ENCODE measurements around the gene DGKG. TPM values are rescaled to one million over a fixed set of nuclear protein-coding genes. Genes with fewer than 3 reads are reported as not detected.

DGKG gene
- polyA plus RNA-seq, 1 donor (not counting 4 experiments of a cell fraction or from before 2014, with no cell fraction given), result 0.22 TPM

GRCh38 chr3:186207515-186207914 lies 154.5 kb downstream of the DGKG start:
- TF ChIP-seq EZH2 (IDR thresholded peaks at IDR 0.05; ENCODE audit: low read length) (no peak), CTCF (optimal IDR thresholded peaks at IDR 0.05 in 1 of 3, IDR thresholded peaks at IDR 0.05 in 1 of 3, conservative IDR thresholded peaks at IDR 0.05 in 1 of 3; ENCODE audit: extremely low read depth in 1 of 3, insufficient read depth in 2 of 3, low read length in 3 of 3) (no peak)
- Histone ChIP-seq H3K27me3 (ENCODE audit: control insufficient read depth, extremely low read depth, insufficient read depth, low read length) (no peaks in the 10 kb centered on the region), H3K79me2 (ENCODE audit: control insufficient read depth, insufficient read depth, low read length) (no peaks in the 10 kb centered on the region), H3K9me3 (ENCODE audit: control insufficient read depth, low read depth, low read length) (no peaks in the 10 kb centered on the region), H3K4me3 (ENCODE audit: control insufficient read depth in 2 of 3, extremely low read depth in 1 of 3, insufficient read depth in 2 of 3, low read depth in 1 of 3, low read length in 3 of 3) (no peak overlapping the region), H3K9ac (ENCODE audit: control insufficient read depth, extremely low read depth, insufficient read depth, low read length) (no peak overlapping the region), H3K9me1 (ENCODE audit: control insufficient read depth, extremely low read depth, insufficient read depth, low read length) (no peaks in the 10 kb centered on the region), H4K20me1 (ENCODE audit: control insufficient read depth, extremely low read depth, insufficient read depth, low read length) (no peaks in the 10 kb centered on the region), H3K4me1 (ENCODE audit: control insufficient read depth, extremely low read depth, insufficient read depth, low read length) (peaks cover 15% of the 10 kb centered on the region), H3K36me3 (ENCODE audit: control insufficient read depth in 2 of 2, extremely low read depth in 1 of 2, insufficient read depth in 2 of 2, low read length in 2 of 2) (no peaks in the 10 kb centered on the region), H3K27ac (ENCODE audit: control insufficient read depth, insufficient read depth, low read length) (no peak overlapping the region), H2AFZ (ENCODE audit: control insufficient read depth, low read length) (no peak overlapping the region), H3K4me2 (ENCODE audit: control insufficient read depth, extremely low read depth, insufficient read depth, low read depth, low read length) (no peak overlapping the region)
- no peak for DNase-seq (ENCODE audit: low read depth, low spot score)
- FAIRE-seq, result no peak
- dilution Hi-C loops (cut with MboI; ENCODE audit: extremely low pct_ligation_motif_present, low sequenced_read_pairs), result no loop called here

GRCh38 chr3:186200726-186201125 lies 161.3 kb downstream of the DGKG start:
- H3K4me2 ChIP-seq (ENCODE audit: control insufficient read depth, extremely low read depth, insufficient read depth, low read depth, low read length), result no peak overlapping the region
- dilution Hi-C loops (cut with MboI; ENCODE audit: extremely low pct_ligation_motif_present, low sequenced_read_pairs), result no loop called here

More at GRCh38 chr3:186200726-186201125, 161.3 kb downstream of the DGKG start:
- Histone ChIP-seq H3K4me3 (ENCODE audit: control insufficient read depth in 2 of 3, extremely low read depth in 1 of 3, insufficient read depth in 2 of 3, low read depth in 1 of 3, low read length in 3 of 3) (no peak overlapping the region), H3K79me2 (ENCODE audit: control insufficient read depth, insufficient read depth, low read length) (no peaks in the 10 kb centered on the region), H3K27ac (ENCODE audit: control insufficient read depth, insufficient read depth, low read length) (no peak overlapping the region), H3K9me3 (ENCODE audit: control insufficient read depth, low read depth, low read length) (no peaks in the 10 kb centered on the region), H3K36me3 (ENCODE audit: control insufficient read depth in 2 of 2, extremely low read depth in 1 of 2, insufficient read depth in 2 of 2, low read length in 2 of 2) (no peaks in the 10 kb centered on the region), H3K27me3 (ENCODE audit: control insufficient read depth, extremely low read depth, insufficient read depth, low read length) (peaks cover under 1% of the 10 kb centered on the region), H3K9me1 (ENCODE audit: control insufficient read depth, extremely low read depth, insufficient read depth, low read length) (no peaks in the 10 kb centered on the region), H2AFZ (ENCODE audit: control insufficient read depth, low read length) (no peak overlapping the region), H3K9ac (ENCODE audit: control insufficient read depth, extremely low read depth, insufficient read depth, low read length) (no peak overlapping the region), H4K20me1 (ENCODE audit: control insufficient read depth, extremely low read depth, insufficient read depth, low read length) (no peaks in the 10 kb centered on the region), H3K4me1 (ENCODE audit: control insufficient read depth, extremely low read depth, insufficient read depth, low read length) (no peaks in the 10 kb centered on the region)
- TF ChIP-seq CTCF (optimal IDR thresholded peaks at IDR 0.05 in 1 of 3, IDR thresholded peaks at IDR 0.05 in 1 of 3, conservative IDR thresholded peaks at IDR 0.05 in 1 of 3; ENCODE audit: extremely low read depth in 1 of 3, insufficient read depth in 2 of 3, low read length in 3 of 3), result no peak
- no peak for TF ChIP-seq EZH2 (IDR thresholded peaks at IDR 0.05; ENCODE audit: low read length)
- DNase-seq (ENCODE audit: low read depth, low spot score) (no peak), FAIRE-seq (no peak)

All from keratinocyte (primary cell).